MCF 10A (cell line): ENCODE data around the gene ID2. TPM values are rescaled to one million over a fixed set of nuclear protein-coding genes. Genes with fewer than 3 reads are reported as not detected.

Source experiments
- BruUV-seq: library from RNA; stranded (reverse); fragments of 400-500 nt; replicated peaks from 2 replicates; lab custom pipeline; 2021; lab: Mats Ljungman, UMichigan
- CTCF ChIA-PET: fragments of 300-600 bp; sonication (Branson Sonifier 250); formaldehyde crosslinking; extraction: SDS; loops from one replicate; lab custom pipeline; 2021; ENCODE audit warnings: antibody characterized with exemption, inconsistent platforms; lab: Yijun Ruan, JAX
- POLR2A ChIA-PET: fragments of 300-600, 350-650 bp; sonication (Branson Sonifier 250); formaldehyde crosslinking; extraction: SDS; loops from one replicate; lab custom pipeline; 2020; ENCODE audit warnings: antibody characterized with exemption, inconsistent platforms; lab: Yijun Ruan, JAX
- DNase-seq: peaks from one replicate; pipeline ENCODE4 v3.0.0-alpha.2; 2018; ENCODE audit not compliant: unreplicated experiment
- H3K27ac Mint-ChIP-seq: one replicate; pipeline ENCODE4 v1.8.0; 2022; ENCODE audit warnings: mild to moderate bottlenecking, low read depth, mixed read lengths; ENCODE audit not compliant: unreplicated experiment
- H3K27me3 Mint-ChIP-seq: one replicate; pipeline ENCODE4 v1.8.0; 2022; ENCODE audit warnings: mixed read lengths; ENCODE audit not compliant: insufficient read depth, unreplicated experiment
- H3K36me3 Mint-ChIP-seq: one replicate; pipeline ENCODE4 v1.8.0; 2022; ENCODE audit warnings: mild to moderate bottlenecking, moderate library complexity, mixed read lengths; ENCODE audit not compliant: insufficient read depth, unreplicated experiment
- H3K4me1 Mint-ChIP-seq: one replicate; pipeline ENCODE4 v1.8.0; 2022; ENCODE audit warnings: mixed read lengths; ENCODE audit not compliant: insufficient read depth, unreplicated experiment
- H3K4me3 Mint-ChIP-seq: one replicate; pipeline ENCODE4 v1.8.0; 2022; ENCODE audit warnings: mild to moderate bottlenecking, moderate library complexity, mixed read lengths; ENCODE audit not compliant: unreplicated experiment
- H3K9me3 Mint-ChIP-seq: one replicate; pipeline ENCODE4 v1.8.0; 2022; ENCODE audit warnings: mixed read lengths; ENCODE audit not compliant: unreplicated experiment
- CTCF ChIP-seq: fragments of 200-600 bp; IDR thresholded peaks from one replicate; pipeline ENCODE4 v1.8.0; 2022; ENCODE audit warnings: antibody characterized with exemption, mild to moderate bottlenecking; ENCODE audit not compliant: unreplicated experiment
- intact Hi-C: fragments of 100-400 bp; cut with micrococcal nuclease; formaldehyde crosslinking; loops from 2 replicates; pipeline ENCODE4 v1.14.1; 2022
- total RNA-seq: library from RNA; stranded (reverse); gene quantifications from 2 replicates; pipeline ENCODE4 v1.2.3, GENCODE V29; 2022

Gene ID2
- total RNA-seq, 1 experiment from 2014 or later: 2.0 TPM

- Mint-ChIP-seq H3K4me3 (no peak overlapping the region), H3K36me3 (no peaks in the 10 kb centered on the region), H3K4me1 (peaks cover 6% of the 10 kb centered on the region), H3K27ac (peak overlapping the region; percentile 33), H3K9me3 (no peaks in the 10 kb centered on the region), H3K27me3 (no peaks in the 10 kb centered on the region)
- ChIA-PET POLR2A (interaction anchor here (0.7 kb wide), 1 partner anchor 38 kb away, joined by 3 read pairs; no protein-coding TSS in a partner anchor), CTCF (interaction anchor here (0.5 to 0.9 kb wide), 4 partner anchors 13 to 760 kb away, joined by 3 to 4 read pairs (median 3); no protein-coding TSS in a partner anchor)
- no TSS peak for BruUV-seq
- DNase-seq: peak; percentile 85
- peak; percentile 14 for TF ChIP-seq CTCF
- intact Hi-C loops: loop anchor here (5.0 kb wide), 1 partner anchor 660 kb away; no protein-coding TSS in a partner anchor
Observed at GRCh38 chr2:8662239-8662879, 19.5 kb upstream of the ID2 start.

- CTCF ChIA-PET: interaction anchor here (0.7 kb wide), 1 partner anchor 617 kb away, joined by 3 read pairs; no protein-coding TSS in a partner anchor
- H3K9me3 Mint-ChIP-seq: no peaks in the 10 kb centered on the region
- H3K27me3 Mint-ChIP-seq: no peaks in the 10 kb centered on the region
- DNase-seq: no peak
- intact Hi-C loops: loop anchor here (5.0 kb wide), 1 partner anchor 662 kb away; no protein-coding TSS in a partner anchor
- POLR2A ChIA-PET: no interaction called here
- no TSS peak for BruUV-seq
- H3K27ac Mint-ChIP-seq: no peak overlapping the region
- no peaks in the 10 kb centered on the region for H3K36me3 Mint-ChIP-seq
- peaks cover 6% of the 10 kb centered on the region for H3K4me1 Mint-ChIP-seq
- no peak for TF ChIP-seq CTCF
- no peak overlapping the region for H3K4me3 Mint-ChIP-seq
Observed at GRCh38 chr2:8663997-8664396, 17.9 kb upstream of the ID2 start.

GRCh38 chr2:8666581-8666980 lies 15.3 kb upstream of the ID2 start:
- Mint-ChIP-seq H3K27me3 (no peaks in the 10 kb centered on the region), H3K27ac (no peak overlapping the region), H3K36me3 (no peaks in the 10 kb centered on the region), H3K9me3 (no peaks in the 10 kb centered on the region), H3K4me1 (peaks cover 6% of the 10 kb centered on the region), H3K4me3 (no peak overlapping the region)
- intact Hi-C loops: no loop called here
- ChIA-PET POLR2A (no interaction called here), CTCF (interaction anchor here (0.8 kb wide), 1 partner anchor 100 kb away, joined by 3 read pairs; no protein-coding TSS in a partner anchor)
- no peak for DNase-seq
- no TSS peak for BruUV-seq
- TF ChIP-seq CTCF: no peak

- Mint-ChIP-seq H3K27me3 (no peaks in the 10 kb centered on the region), H3K4me1 (no peaks in the 10 kb centered on the region), H3K27ac (no peak overlapping the region)
Observed at GRCh38 chr2:8667896-8668512, 13.9 kb upstream of the ID2 start.

More at GRCh38 chr2:8667896-8668512, 13.9 kb upstream of the ID2 start:
- DNase-seq: no peak
- BruUV-seq: no TSS peak
- H3K36me3 Mint-ChIP-seq: no peaks in the 10 kb centered on the region
- no peaks in the 10 kb centered on the region for H3K9me3 Mint-ChIP-seq
- TF ChIP-seq CTCF: no peak
- ChIA-PET CTCF (no interaction called here), POLR2A (no interaction called here)
- intact Hi-C loops: no loop called here
- no peak overlapping the region for H3K4me3 Mint-ChIP-seq
